ENCODE results near the gene ITGA2.

GRCh38 chr5:53109056-53109442, 119.9 kb downstream of the ITGA2 start:
- TF ChIP-seq POLR2A (IDR thresholded peaks at IDR 0.05; ENCODE audit: low read depth, low read length) (no peak), TAF1 (IDR thresholded peaks at IDR 0.05; ENCODE audit: low read depth, low read length) (no peak)

All from GM12891 (cell line).